Peyer's patch (tissue), 4 donors: Measurements from ENCODE around the gene SV2B. TPM values are rescaled to one million over a fixed set of nuclear protein-coding genes. Genes with fewer than 3 reads are reported as not detected.

ENCODE experiments used
- DNase-seq, 3 donors: peaks; one replicate each; pipeline ENCODE4 v3.0.0-alpha.2; 2017 to 2019
- H3K27ac ChIP-seq, 4 donors: fragments of 200-600 bp; sonication (generic); one replicate each; pipeline ENCODE4 v1.5.1; 2016 to 2019
- H3K27me3 ChIP-seq, 2 donors: fragments of 200-600 bp; sonication (generic); one replicate each; pipeline ENCODE4 v1.5.1; 2019
- H3K36me3 ChIP-seq, 3 donors: fragments of 200-600 bp; sonication (generic); one replicate each; pipeline ENCODE4 v1.5.1; 2016 to 2019
- H3K4me1 ChIP-seq, 4 donors: fragments of 200-600 bp; sonication (generic); one replicate each; pipeline ENCODE4 v1.5.1; 2016 to 2019
- H3K4me3 ChIP-seq, 4 donors: fragments of 200-600 bp; sonication (generic); 1 replicate in 3 of 4; 2 replicates in 1 of 4; pipeline ENCODE4 v1.5.1; 2016 to 2019; ENCODE audit warnings: mild to moderate bottlenecking in 1 of 4
- H3K9me3 ChIP-seq, 4 donors: fragments of 200-600 bp; sonication (generic); one replicate each; pipeline ENCODE4 v1.5.1; 2016 to 2019; ENCODE audit warnings: mild to moderate bottlenecking in 1 of 4
- CTCF ChIP-seq, 6 experiments: fragments of 450-650 bp in 4 of 6; fragments of 200-600 bp in 2 of 6; sonication (generic) in 1 of 6; IDR thresholded peaks; one replicate each; pipeline ENCODE4 v1.5.1; 2017 to 2019; ENCODE audit warnings: antibody characterized with exemption in 6 of 6, mild to moderate bottlenecking in 3 of 6, moderate library complexity in 1 of 6
- POLR2A ChIP-seq, 2 donors: fragments of 450-650 bp; IDR thresholded peaks; one replicate each; pipeline ENCODE4 v1.5.1; 2017; ENCODE audit warnings: antibody characterized with exemption in 2 of 2, mild to moderate bottlenecking in 2 of 2, moderate library complexity in 2 of 2
- total RNA-seq, 4 donors: library from RNA; depleted of rRNA; stranded (reverse); fragments of >200 nt; gene quantifications; one replicate each; pipeline ENCODE4 v1.1.0, GENCODE V29; 2016

SV2B gene
- total RNA-seq, 4 donors from 2014 or later = 0.18 to 2.5 (median 0.69) TPM

GRCh38 chr15:91263632-91264531, 163.8 kb downstream of the SV2B start:
- H3K9me3 ChIP-seq = no peaks in the 10 kb centered on the region
- H3K36me3 ChIP-seq = no peaks in the 10 kb centered on the region
- peak in 1 of 3 donors; percentile 52 for DNase-seq
- TF ChIP-seq CTCF (IDR thresholded peaks at IDR 0.05) (no peak), POLR2A (IDR thresholded peaks at IDR 0.05) (no peak)
- H3K27ac ChIP-seq = peak overlapping the region in 1 of 4 donors; percentile 50
- H3K27me3 ChIP-seq = no peaks in the 10 kb centered on the region
- H3K4me1 ChIP-seq = no peaks in the 10 kb centered on the region
- H3K4me3 ChIP-seq = no peak overlapping the region

- Histone ChIP-seq H3K9me3 (no peaks in the 10 kb centered on the region), H3K36me3 (no peaks in the 10 kb centered on the region), H3K4me3 (no peak overlapping the region), H3K27me3 (no peaks in the 10 kb centered on the region), H3K27ac (peak overlapping the region in 1 of 4 donors; percentile 50), H3K4me1 (no peaks in the 10 kb centered on the region)
- DNase-seq = no peak
- no peak for TF ChIP-seq POLR2A (IDR thresholded peaks at IDR 0.05)
- no peak for TF ChIP-seq CTCF (IDR thresholded peaks at IDR 0.05)
These were observed 164.7 kb downstream of the SV2B start for GRCh38 chr15:91264651-91265351.

- TF ChIP-seq CTCF (IDR thresholded peaks at IDR 0.05) (no peak), POLR2A (IDR thresholded peaks at IDR 0.05) (no peak)
- no peak overlapping the region for H3K4me3 ChIP-seq
- H3K4me1 ChIP-seq = no peaks in the 10 kb centered on the region
- no peaks in the 10 kb centered on the region for H3K9me3 ChIP-seq
- H3K36me3 ChIP-seq = no peaks in the 10 kb centered on the region
- H3K27me3 ChIP-seq = no peaks in the 10 kb centered on the region
- no peak overlapping the region for H3K27ac ChIP-seq
- DNase-seq = no peak
These were observed 165.4 kb downstream of the SV2B start for GRCh38 chr15:91265416-91265940.

GRCh38 chr15:91268510-91268909, 168.5 kb downstream of the SV2B start:
- H3K27me3 ChIP-seq = no peaks in the 10 kb centered on the region
- H3K4me1 ChIP-seq = no peaks in the 10 kb centered on the region
- no peak for DNase-seq
- H3K36me3 ChIP-seq = no peaks in the 10 kb centered on the region
- TF ChIP-seq POLR2A (IDR thresholded peaks at IDR 0.05) = no peak
- TF ChIP-seq CTCF (IDR thresholded peaks at IDR 0.05) = no peak
- H3K27ac ChIP-seq = no peak overlapping the region
- H3K9me3 ChIP-seq = no peaks in the 10 kb centered on the region
- no peak overlapping the region for H3K4me3 ChIP-seq

- no peak for DNase-seq
- Histone ChIP-seq H3K27me3 (no peaks in the 10 kb centered on the region), H3K4me3 (no peak overlapping the region), H3K36me3 (no peaks in the 10 kb centered on the region), H3K9me3 (no peaks in the 10 kb centered on the region), H3K27ac (no peak overlapping the region), H3K4me1 (no peaks in the 10 kb centered on the region)
- TF ChIP-seq CTCF (IDR thresholded peaks at IDR 0.05) (no peak), POLR2A (IDR thresholded peaks at IDR 0.05) (no peak)
These were observed 170.7 kb downstream of the SV2B start for GRCh38 chr15:91270747-91271146.
